ENCODE measurements around the gene ABCC1. TPM values are rescaled to one million over a fixed set of nuclear protein-coding genes. Genes with fewer than 3 reads are reported as not detected.

The ABCC1 gene
- total RNA-seq, 1 donor from 2014 or later, result 49.8 TPM

DNA sequence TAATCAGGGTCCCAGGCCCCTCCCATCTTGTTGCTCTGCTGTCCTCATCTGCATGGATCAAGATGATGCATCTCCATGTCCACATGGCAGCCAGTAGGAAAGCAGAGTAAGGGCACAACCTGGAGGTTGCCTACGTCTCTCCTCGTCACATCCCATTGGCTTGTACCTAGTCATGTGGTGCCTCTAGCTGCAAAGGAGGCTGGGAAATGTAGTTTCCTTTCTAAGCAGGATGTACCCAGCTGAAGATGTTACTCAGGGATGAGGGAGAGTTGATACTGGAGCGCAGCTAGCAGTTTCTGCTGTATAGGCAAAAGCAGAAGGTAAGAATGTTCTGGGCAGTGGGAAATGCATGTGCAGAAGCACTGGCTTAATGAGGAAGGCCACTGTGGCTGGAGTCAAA, 20.8 kb downstream of the ABCC1 start:
- Mint-ChIP-seq H3K27ac (no peak overlapping the region), H3K27me3 (no peaks in the 10 kb centered on the region), H3K9me3 (peaks cover 14% of the 10 kb centered on the region), H3K36me3 (ENCODE audit: low read depth) (peaks cover 30% of the 10 kb centered on the region), H3K4me1 (peaks cover 16% of the 10 kb centered on the region), H3K4me3 (no peak overlapping the region)
- ChIA-PET CTCF (no interaction called here), POLR2A (no interaction called here)
- no peak for DNase-seq
- intact Hi-C loops (cut with micrococcal nuclease), result no loop called here
- ATAC-seq (ENCODE audit: low read depth), result no peak
- TF ChIP-seq, protein P1, sequence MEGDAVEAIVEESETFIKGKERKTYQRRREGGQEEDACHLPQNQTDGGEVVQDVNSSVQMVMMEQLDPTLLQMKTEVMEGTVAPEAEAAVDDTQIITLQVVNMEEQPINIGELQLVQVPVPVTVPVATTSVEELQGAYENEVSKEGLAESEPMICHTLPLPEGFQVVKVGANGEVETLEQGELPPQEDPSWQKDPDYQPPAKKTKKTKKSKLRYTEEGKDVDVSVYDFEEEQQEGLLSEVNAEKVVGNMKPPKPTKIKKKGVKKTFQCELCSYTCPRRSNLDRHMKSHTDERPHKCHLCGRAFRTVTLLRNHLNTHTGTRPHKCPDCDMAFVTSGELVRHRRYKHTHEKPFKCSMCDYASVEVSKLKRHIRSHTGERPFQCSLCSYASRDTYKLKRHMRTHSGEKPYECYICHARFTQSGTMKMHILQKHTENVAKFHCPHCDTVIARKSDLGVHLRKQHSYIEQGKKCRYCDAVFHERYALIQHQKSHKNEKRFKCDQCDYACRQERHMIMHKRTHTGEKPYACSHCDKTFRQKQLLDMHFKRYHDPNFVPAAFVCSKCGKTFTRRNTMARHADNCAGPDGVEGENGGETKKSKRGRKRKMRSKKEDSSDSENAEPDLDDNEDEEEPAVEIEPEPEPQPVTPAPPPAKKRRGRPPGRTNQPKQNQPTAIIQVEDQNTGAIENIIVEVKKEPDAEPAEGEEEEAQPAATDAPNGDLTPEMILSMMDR (IDR thresholded peaks at IDR 0.05), result no peak

DNA sequence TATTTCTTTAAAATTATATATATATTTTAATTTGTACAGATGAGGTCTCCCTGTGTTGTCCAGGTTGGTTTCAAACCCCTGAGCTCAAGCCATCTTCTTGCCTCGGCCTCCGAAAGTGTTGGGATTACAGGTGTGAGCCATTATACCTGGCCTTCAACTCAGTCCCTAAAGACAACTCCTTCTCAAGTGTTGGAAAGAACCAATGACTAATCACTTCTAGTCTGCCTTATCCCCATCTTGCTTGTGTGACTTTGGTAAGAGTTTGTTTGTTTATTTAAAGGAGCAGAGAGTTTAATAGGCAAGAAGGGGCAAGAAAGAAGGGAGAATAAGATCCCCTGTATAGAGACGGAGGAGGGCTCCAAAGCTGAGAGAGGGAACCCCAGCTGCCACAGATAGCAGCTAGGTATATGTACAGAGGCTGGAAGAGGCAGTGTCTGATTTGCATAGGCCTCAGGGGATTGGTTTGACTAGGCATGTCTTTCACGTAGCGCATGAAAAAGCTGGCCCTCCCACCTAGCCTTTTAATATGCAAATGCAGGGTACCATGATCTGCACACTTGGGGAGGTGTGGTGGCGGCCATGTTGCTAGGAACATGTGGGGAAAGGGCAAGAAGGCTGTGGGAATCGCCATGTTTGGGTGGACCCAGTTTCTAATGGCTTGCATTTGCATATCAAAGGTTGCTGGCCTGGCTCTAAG, 21.5 kb downstream of the ABCC1 start:
- CTCF ChIA-PET, result no interaction called here
- H3K9me3 Mint-ChIP-seq, result peaks cover 14% of the 10 kb centered on the region
- peaks cover 30% of the 10 kb centered on the region for H3K36me3 Mint-ChIP-seq (ENCODE audit: low read depth)
- ATAC-seq (ENCODE audit: low read depth) (no peak), DNase-seq (no peak)
- H3K27ac Mint-ChIP-seq, result no peak overlapping the region
- peaks cover 16% of the 10 kb centered on the region for H3K4me1 Mint-ChIP-seq
- no peaks in the 10 kb centered on the region for H3K27me3 Mint-ChIP-seq
- TF ChIP-seq, protein P1 (IDR thresholded peaks at IDR 0.05), result no peak
- POLR2A ChIA-PET, result no interaction called here
- intact Hi-C loops (cut with micrococcal nuclease), result no loop called here
- no peak overlapping the region for H3K4me3 Mint-ChIP-seq

- TF ChIP-seq, protein P1 (IDR thresholded peaks at IDR 0.05), result no peak
- ChIA-PET POLR2A (no interaction called here), CTCF (no interaction called here)
- Mint-ChIP-seq H3K36me3 (ENCODE audit: low read depth) (peaks cover 31% of the 10 kb centered on the region), H3K4me3 (no peak overlapping the region), H3K27me3 (no peaks in the 10 kb centered on the region), H3K9me3 (peaks cover 14% of the 10 kb centered on the region), H3K27ac (no peak overlapping the region), H3K4me1 (peaks cover 19% of the 10 kb centered on the region)
- ATAC-seq (ENCODE audit: low read depth), result no peak
- DNase-seq, result no peak
- intact Hi-C loops (cut with micrococcal nuclease), result no loop called here
These were observed 22.0 kb downstream of the ABCC1 start for GRCh38 chr16:15971440-15971815.

DNA sequence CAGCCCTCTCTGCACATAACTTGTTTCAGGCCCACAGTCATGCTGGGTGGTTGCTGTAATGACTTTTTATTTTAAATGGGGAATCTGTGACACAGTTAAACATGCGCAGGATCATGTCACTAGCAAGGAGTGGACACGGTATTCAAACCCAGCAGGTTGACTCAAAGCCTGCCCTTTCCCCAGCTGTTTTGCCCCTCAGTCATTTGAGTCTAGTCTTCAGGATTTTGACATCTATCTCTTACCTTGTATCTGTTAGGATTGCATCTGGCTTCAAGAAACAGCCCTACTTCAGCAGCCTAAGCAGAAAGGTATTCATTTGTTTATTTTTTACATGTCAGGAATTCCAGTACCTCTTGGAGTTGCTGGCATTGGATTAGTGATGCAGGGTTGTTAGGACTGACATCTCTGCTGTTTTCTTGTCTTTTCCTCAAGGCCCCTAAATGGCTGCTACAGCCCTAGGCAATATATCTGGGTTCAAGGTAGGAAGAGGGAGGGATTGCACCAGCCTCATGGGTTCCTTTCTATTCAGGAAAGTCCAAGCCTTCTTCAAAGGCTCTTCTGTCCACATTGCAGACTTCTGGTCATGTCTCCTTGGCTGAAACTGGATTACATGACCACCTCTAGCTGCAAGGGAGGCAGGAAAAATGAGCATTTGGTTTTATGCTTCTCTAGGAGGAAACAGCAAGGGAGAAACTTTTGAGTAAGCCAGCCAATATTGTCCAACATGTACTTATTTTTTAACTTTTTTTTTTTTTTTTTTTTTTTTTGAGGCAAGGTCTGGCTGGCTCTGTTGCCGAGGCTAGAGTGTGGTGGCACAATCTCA, 22.8 kb downstream of the ABCC1 start:
- Mint-ChIP-seq H3K4me1 (peaks cover 17% of the 10 kb centered on the region), H3K27ac (no peak overlapping the region), H3K9me3 (peaks cover 14% of the 10 kb centered on the region), H3K4me3 (no peak overlapping the region), H3K27me3 (no peaks in the 10 kb centered on the region), H3K36me3 (ENCODE audit: low read depth) (peaks cover 34% of the 10 kb centered on the region)
- no peak for ATAC-seq (ENCODE audit: low read depth)
- no peak for DNase-seq
- TF ChIP-seq, protein P1 (IDR thresholded peaks at IDR 0.05), result no peak
- ChIA-PET CTCF (no interaction called here), POLR2A (no interaction called here)
- intact Hi-C loops (cut with micrococcal nuclease), result no loop called here

GRCh38 chr16:15973421-15973820, 24.0 kb downstream of the ABCC1 start:
- peaks cover 17% of the 10 kb centered on the region for H3K4me1 Mint-ChIP-seq
- H3K27me3 Mint-ChIP-seq, result no peaks in the 10 kb centered on the region
- POLR2A ChIA-PET, result interaction anchor here (0.6 to 1.0 kb wide), 2 partner anchors 15 to 33 kb away, joined by 3 to 6 read pairs; no protein-coding TSS in a partner anchor
- CTCF ChIA-PET, result no interaction called here
- TF ChIP-seq, protein P1 (IDR thresholded peaks at IDR 0.05), result no peak
- no peak overlapping the region for H3K27ac Mint-ChIP-seq
- intact Hi-C loops (cut with micrococcal nuclease), result no loop called here
- ATAC-seq (ENCODE audit: low read depth) (no peak), DNase-seq (no peak)
- H3K4me3 Mint-ChIP-seq, result no peak overlapping the region
- peaks cover 16% of the 10 kb centered on the region for H3K9me3 Mint-ChIP-seq
- H3K36me3 Mint-ChIP-seq (ENCODE audit: low read depth), result peaks cover 46% of the 10 kb centered on the region

Data from activated B cell treated with CpG ODN at 0.5 μM for 24 hours (primary cell).